Measurements from ENCODE around the gene RASGEF1C. TPM values are rescaled to one million over a fixed set of nuclear protein-coding genes. Genes with fewer than 3 reads are reported as not detected.

The RASGEF1C gene
- total RNA-seq, 2 experiments from 2014 or later: not detected

DNA sequence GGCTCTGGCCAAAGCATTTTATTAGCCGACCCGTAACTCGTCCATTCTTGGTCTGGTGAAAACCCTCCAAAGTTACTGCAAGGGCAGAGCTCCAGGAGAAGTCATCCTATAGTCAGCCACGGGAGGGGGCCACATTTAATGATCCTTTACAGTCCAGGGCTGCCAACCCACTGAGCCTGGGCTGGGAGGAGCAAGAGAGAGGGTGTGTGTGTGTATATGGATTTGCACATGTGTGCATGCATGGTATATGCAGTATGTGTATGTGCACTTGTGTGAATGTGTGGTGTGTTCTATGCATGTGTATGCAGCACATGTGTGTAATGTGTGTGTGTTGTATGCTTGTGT lies 4.2 kb upstream of the RASGEF1C start:
- peaks cover 18 to 56% of the 10 kb centered on the region in 2 experiments for H3K9me3 ChIP-seq (ENCODE audit: control insufficient read depth in 1 of 2, insufficient read depth in 1 of 2, low read length in 2 of 2)
- H3K27ac ChIP-seq (ENCODE audit: low read depth in 1 of 2, low read length in 2 of 2): no peak overlapping the region
- H3K9me3 Mint-ChIP-seq: peaks cover 3% of the 10 kb centered on the region
- DNase-seq (no peak), ATAC-seq (ENCODE audit: poor library complexity) (no peak)
- peaks cover 4% of the 10 kb centered on the region for H3K4me1 ChIP-seq (ENCODE audit: insufficient read depth, low read length)
- H3K27me3 Mint-ChIP-seq: peaks cover 31% of the 10 kb centered on the region
- peaks cover 5% of the 10 kb centered on the region for H3K36me3 Mint-ChIP-seq (ENCODE audit: low read depth)
- TF ChIP-seq, protein P1, sequence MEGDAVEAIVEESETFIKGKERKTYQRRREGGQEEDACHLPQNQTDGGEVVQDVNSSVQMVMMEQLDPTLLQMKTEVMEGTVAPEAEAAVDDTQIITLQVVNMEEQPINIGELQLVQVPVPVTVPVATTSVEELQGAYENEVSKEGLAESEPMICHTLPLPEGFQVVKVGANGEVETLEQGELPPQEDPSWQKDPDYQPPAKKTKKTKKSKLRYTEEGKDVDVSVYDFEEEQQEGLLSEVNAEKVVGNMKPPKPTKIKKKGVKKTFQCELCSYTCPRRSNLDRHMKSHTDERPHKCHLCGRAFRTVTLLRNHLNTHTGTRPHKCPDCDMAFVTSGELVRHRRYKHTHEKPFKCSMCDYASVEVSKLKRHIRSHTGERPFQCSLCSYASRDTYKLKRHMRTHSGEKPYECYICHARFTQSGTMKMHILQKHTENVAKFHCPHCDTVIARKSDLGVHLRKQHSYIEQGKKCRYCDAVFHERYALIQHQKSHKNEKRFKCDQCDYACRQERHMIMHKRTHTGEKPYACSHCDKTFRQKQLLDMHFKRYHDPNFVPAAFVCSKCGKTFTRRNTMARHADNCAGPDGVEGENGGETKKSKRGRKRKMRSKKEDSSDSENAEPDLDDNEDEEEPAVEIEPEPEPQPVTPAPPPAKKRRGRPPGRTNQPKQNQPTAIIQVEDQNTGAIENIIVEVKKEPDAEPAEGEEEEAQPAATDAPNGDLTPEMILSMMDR (IDR thresholded peaks at IDR 0.05): no peak
- peaks cover 4% of the 10 kb centered on the region for H3K4me1 Mint-ChIP-seq (ENCODE audit: low read depth)
- intact Hi-C loops (cut with DNase I, micrococcal nuclease): no loop called here
- H3K4me3 ChIP-seq (ENCODE audit: low read length): no peak overlapping the region
- ChIA-PET POLR2A (no interaction called here), CTCF (no interaction called here)
- H3K36me3 ChIP-seq (ENCODE audit: insufficient read depth, low read length): no peaks in the 10 kb centered on the region
- H3K27me3 ChIP-seq (ENCODE audit: control insufficient read depth in 1 of 2, insufficient read depth in 2 of 2, low read length in 2 of 2): peaks cover 13 to 22% of the 10 kb centered on the region in 2 experiments
- H3K27ac Mint-ChIP-seq: no peak overlapping the region
- H3K4me3 Mint-ChIP-seq: no peak overlapping the region

DNA sequence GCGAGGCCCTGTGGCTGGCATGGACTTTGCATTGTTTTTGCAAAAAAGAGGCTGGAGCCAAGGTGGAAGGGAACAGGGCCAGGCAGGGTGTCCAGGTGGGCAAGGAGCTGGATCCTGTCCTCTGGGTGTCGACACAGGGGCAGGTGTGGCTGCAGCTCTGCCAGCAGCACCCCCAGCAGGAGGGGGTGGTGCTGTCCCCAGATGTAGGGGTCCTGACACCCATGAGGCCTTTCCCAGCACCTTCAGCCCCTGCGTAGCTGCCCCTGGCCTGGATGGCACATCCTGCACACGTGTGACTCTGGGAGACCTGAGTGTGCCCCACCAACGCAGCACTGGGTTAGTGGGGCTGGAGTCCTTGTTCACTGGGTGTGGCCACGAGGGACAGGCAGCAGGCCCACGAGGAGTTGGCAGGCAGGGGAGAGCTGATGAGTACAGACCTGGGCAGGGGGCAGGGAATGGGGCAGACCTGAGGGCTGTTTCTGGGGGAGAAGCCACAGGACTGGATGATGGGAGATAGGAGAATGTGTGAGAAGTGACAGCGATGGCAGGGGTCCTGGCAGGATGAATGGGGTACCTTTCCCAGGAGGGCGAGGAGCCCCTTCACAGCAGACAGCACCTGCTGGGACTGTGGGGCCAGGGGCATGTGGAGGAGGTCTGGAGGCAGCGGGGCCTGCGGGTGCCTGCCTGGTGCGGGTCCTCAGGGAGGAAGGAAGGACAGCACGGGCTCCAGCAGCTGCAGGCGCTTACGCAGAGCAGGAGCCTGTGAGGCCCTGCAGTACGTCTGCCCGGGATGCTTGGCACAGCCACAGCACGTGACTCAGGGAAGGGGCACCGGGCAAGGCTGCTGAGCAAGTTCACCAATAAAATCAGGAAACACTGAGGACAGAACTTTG lies 3.6 kb upstream of the RASGEF1C start:
- H3K27me3 Mint-ChIP-seq: peaks cover 37% of the 10 kb centered on the region
- DNase-seq: no peak
- TF ChIP-seq, protein P1 (IDR thresholded peaks at IDR 0.05): no peak
- no peak overlapping the region for H3K27ac ChIP-seq (ENCODE audit: low read depth in 1 of 2, low read length in 2 of 2)
- intact Hi-C loops (cut with DNase I, micrococcal nuclease): no loop called here
- peaks cover 5% of the 10 kb centered on the region for H3K4me1 Mint-ChIP-seq (ENCODE audit: low read depth)
- peaks cover 5% of the 10 kb centered on the region for H3K36me3 Mint-ChIP-seq (ENCODE audit: low read depth)
- no peak for ATAC-seq (ENCODE audit: poor library complexity)
- no peak overlapping the region for H3K27ac Mint-ChIP-seq
- no peak overlapping the region for H3K4me3 ChIP-seq (ENCODE audit: low read length)
- no peaks in the 10 kb centered on the region for H3K9me3 Mint-ChIP-seq
- peaks cover 13 to 61% of the 10 kb centered on the region in 2 experiments for H3K9me3 ChIP-seq (ENCODE audit: control insufficient read depth in 1 of 2, insufficient read depth in 1 of 2, low read length in 2 of 2)
- peaks cover 19 to 28% of the 10 kb centered on the region in 2 experiments for H3K27me3 ChIP-seq (ENCODE audit: control insufficient read depth in 1 of 2, insufficient read depth in 2 of 2, low read length in 2 of 2)
- H3K4me3 Mint-ChIP-seq: no peak overlapping the region
- ChIA-PET CTCF (no interaction called here), POLR2A (no interaction called here)
- no peaks in the 10 kb centered on the region for H3K36me3 ChIP-seq (ENCODE audit: insufficient read depth, low read length)
- peaks cover 6% of the 10 kb centered on the region for H3K4me1 ChIP-seq (ENCODE audit: insufficient read depth, low read length)

DNA sequence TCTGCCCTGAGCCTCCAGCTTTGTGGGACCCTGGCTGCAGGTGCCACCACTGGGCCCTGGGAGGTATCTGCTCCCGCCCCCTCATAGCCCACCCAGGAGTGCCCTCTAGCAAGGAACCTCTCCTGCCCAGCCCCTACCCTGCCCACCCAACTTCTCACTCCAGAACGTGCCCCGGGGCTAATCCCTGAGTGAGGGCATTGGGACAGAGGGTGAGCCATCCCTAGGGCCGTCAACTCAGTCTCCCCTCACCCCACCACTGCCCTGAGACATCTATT lies 2.7 kb upstream of the RASGEF1C start:
- Mint-ChIP-seq H3K36me3 (ENCODE audit: low read depth) (peaks cover 5% of the 10 kb centered on the region), H3K9me3 (no peaks in the 10 kb centered on the region), H3K27me3 (peaks cover 43% of the 10 kb centered on the region), H3K4me3 (no peak overlapping the region), H3K4me1 (ENCODE audit: low read depth) (peaks cover 9% of the 10 kb centered on the region), H3K27ac (no peak overlapping the region)
- no peaks in the 10 kb centered on the region for H3K36me3 ChIP-seq (ENCODE audit: insufficient read depth, low read length)
- H3K4me3 ChIP-seq (ENCODE audit: low read length): no peak overlapping the region
- CTCF ChIA-PET: no interaction called here
- peaks cover 6% of the 10 kb centered on the region for H3K4me1 ChIP-seq (ENCODE audit: insufficient read depth, low read length)
- H3K9me3 ChIP-seq (ENCODE audit: control insufficient read depth in 1 of 2, insufficient read depth in 1 of 2, low read length in 2 of 2): peaks cover 7 to 56% of the 10 kb centered on the region in 2 experiments
- H3K27me3 ChIP-seq (ENCODE audit: control insufficient read depth in 1 of 2, insufficient read depth in 2 of 2, low read length in 2 of 2): peaks cover 26 to 37% of the 10 kb centered on the region in 2 experiments
- TF ChIP-seq, protein P1 (IDR thresholded peaks at IDR 0.05): no peak
- intact Hi-C loops (cut with DNase I, micrococcal nuclease): no loop called here
- POLR2A ChIA-PET: no interaction called here
- DNase-seq (peak in 1 of 14 experiments; percentile 6), ATAC-seq (ENCODE audit: poor library complexity) (no peak)
- no peak overlapping the region for H3K27ac ChIP-seq (ENCODE audit: low read depth in 1 of 2, low read length in 2 of 2)
